ENCODE results near the gene ABCB6.

- TF ChIP-seq CTCF (IDR thresholded peaks at IDR 0.05; ENCODE audit: control extremely low read depth in 1 of 3, insufficient read depth in 1 of 3, low read depth in 1 of 3, low read length in 3 of 3) = no peak
- TF ChIP-seq HDAC2 (IDR thresholded peaks at IDR 0.05; ENCODE audit: borderline replicate concordance in 1 of 2, low read depth in 2 of 2, low read length in 2 of 2) = no peak
These were observed 33.8 kb upstream of the ABCB6 start for GRCh38 chr2:219252570-219252899.

Measured in H1 (cell line).